ENCODE measurements around the gene PEF1.

DNA sequence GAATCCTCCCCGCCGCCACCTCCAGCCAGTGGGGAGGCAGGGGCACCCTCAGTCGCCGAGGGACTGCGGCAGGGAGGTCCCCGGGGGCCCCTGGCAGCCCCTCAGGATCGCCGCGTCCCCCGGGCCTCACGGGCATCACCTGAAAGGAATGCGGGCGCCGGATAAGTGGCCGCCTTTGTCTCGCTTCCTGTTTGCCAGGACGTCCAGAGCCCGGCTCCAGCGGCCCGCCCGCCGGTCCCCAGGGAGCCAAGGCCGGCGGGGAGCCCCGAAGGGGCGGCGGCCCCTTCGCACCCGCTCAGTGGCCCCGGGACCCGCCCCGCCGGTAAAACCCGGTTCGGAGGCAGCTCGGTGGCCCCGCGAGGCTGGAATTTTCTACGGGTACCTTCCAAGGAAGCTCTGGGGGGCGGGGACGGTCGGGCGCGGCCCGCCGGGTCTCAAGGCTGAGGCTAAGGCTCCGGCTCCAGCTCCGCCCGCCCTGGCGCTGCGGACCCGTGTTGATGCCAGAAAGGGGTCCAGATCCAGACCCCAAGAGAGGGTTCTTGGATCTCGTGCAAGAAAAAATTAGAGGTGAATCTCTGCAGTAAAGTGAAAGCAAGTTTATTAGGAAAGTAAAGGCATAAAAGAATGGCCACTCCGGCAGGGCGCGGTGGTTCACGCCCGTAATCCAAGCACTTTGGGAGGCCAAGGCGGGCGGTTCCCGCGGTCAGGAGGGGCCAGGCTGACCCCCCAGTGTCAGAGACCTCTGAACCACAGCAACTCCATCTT lies 55.7 kb downstream of the PEF1 start:
- TF ChIP-seq, protein P1, sequence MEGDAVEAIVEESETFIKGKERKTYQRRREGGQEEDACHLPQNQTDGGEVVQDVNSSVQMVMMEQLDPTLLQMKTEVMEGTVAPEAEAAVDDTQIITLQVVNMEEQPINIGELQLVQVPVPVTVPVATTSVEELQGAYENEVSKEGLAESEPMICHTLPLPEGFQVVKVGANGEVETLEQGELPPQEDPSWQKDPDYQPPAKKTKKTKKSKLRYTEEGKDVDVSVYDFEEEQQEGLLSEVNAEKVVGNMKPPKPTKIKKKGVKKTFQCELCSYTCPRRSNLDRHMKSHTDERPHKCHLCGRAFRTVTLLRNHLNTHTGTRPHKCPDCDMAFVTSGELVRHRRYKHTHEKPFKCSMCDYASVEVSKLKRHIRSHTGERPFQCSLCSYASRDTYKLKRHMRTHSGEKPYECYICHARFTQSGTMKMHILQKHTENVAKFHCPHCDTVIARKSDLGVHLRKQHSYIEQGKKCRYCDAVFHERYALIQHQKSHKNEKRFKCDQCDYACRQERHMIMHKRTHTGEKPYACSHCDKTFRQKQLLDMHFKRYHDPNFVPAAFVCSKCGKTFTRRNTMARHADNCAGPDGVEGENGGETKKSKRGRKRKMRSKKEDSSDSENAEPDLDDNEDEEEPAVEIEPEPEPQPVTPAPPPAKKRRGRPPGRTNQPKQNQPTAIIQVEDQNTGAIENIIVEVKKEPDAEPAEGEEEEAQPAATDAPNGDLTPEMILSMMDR (IDR thresholded peaks at IDR 0.05 in 4 of 5, conservative IDR thresholded peaks at IDR 0.05 in 1 of 5): no peak
- TF ChIP-seq POLR2A (IDR thresholded peaks at IDR 0.05): no peak
